Measurements from ENCODE around the gene ABR.

GRCh38 chr17:1076299-1076981 lies 103.3 kb downstream of the ABR start:
- TF ChIP-seq POLR2AphosphoS5 (IDR thresholded peaks at IDR 0.05; ENCODE audit: low read depth, low read length) (no peak), POLR2A (IDR thresholded peaks at IDR 0.05; ENCODE audit: low read depth, low read length) (no peak), TAF1 (IDR thresholded peaks at IDR 0.05; ENCODE audit: low read depth, low read length) (no peak)

All from GM12891 (cell line).